B cell (primary cell): Measurements from ENCODE around the gene PEA15. TPM values are rescaled to one million over a fixed set of nuclear protein-coding genes. Genes with fewer than 3 reads are reported as not detected.

Source experiments
- ATAC-seq: fragments of 200-7000 bp; cut with Tn5 transposase; one replicate; pipeline ENCODE4 v1.10.0; 2021; ENCODE audit warnings: low read depth, mild to moderate bottlenecking, moderate number of reproducible peaks, moderate library complexity
- CTCF ChIA-PET: fragments of 350-600 bp; sonication (Branson Sonifier 250); formaldehyde crosslinking; loops from one replicate; lab custom pipeline; 2021; ENCODE audit warnings: antibody characterized with exemption, inconsistent platforms; lab: Charles Lee
- POLR2A ChIA-PET: fragments of 350-600 bp; sonication (Branson Sonifier 250); formaldehyde crosslinking; loops from one replicate; lab custom pipeline; 2021; ENCODE audit warnings: antibody characterized with exemption; lab: Charles Lee
- DNase-seq: peaks from one replicate; pipeline ENCODE4 v3.0.0; 2013
- H2AFZ ChIP-seq: 2 replicates; pipeline ENCODE4 v1.6.1; 2012; ENCODE audit warnings: mild to moderate bottlenecking, low read depth, low read length; ENCODE audit not compliant: insufficient read depth, poor library complexity, severe bottlenecking
- H3K27ac ChIP-seq, 2 donors: 1 replicate in 1 of 2; 2 replicates in 1 of 2; pipeline ENCODE4 v1.5.1; 2012 to 2013; ENCODE audit warnings: low read length in 2 of 2, mild to moderate bottlenecking in 2 of 2, moderate library complexity in 1 of 2
- H3K27me3 ChIP-seq, 4 experiments: fragments of 200-600 bp in 1 of 4; sonication (generic) in 1 of 4; replicated peaks in 1 of 4; 1 replicate in 2 of 4; 2 replicates in 2 of 4; pipeline versions ENCODE4 v1.6.1 to v1.7.0; 2013 to 2016; ENCODE audit warnings: low read length in 3 of 4, mild to moderate bottlenecking in 2 of 4, mixed read lengths in 1 of 4, moderate library complexity in 1 of 4; ENCODE audit not compliant: insufficient read depth in 4 of 4, control insufficient read depth in 3 of 4; ENCODE audit errors: control extremely low read depth in 1 of 4
- H3K36me3 ChIP-seq, 2 experiments: replicated peaks in 1 of 2; 1 replicate in 1 of 2; 2 replicates in 1 of 2; pipeline versions ENCODE4 v1.6.1 to v1.7.1; 2013; ENCODE audit warnings: low read length in 1 of 2; ENCODE audit not compliant: insufficient read depth in 2 of 2, control insufficient read depth in 1 of 2; ENCODE audit errors: control extremely low read depth in 1 of 2, extremely low read depth in 1 of 2
- H3K4me1 ChIP-seq, 2 donors: fragments of 200-600 bp in 1 of 2; sonication (generic) in 1 of 2; 1 replicate in 1 of 2; 2 replicates in 1 of 2; pipeline versions ENCODE4 v1.5.1 to v1.6.1; 2013 to 2017; ENCODE audit warnings: low read length in 2 of 2; ENCODE audit not compliant: control insufficient read depth in 2 of 2, insufficient read depth in 2 of 2
- H3K4me2 ChIP-seq: replicated peaks from 2 replicates; pipeline ENCODE3; 2012; ENCODE audit warnings: mild to moderate bottlenecking, low read depth, low read length; ENCODE audit not compliant: poor library complexity, severe bottlenecking
- H3K4me3 ChIP-seq, 5 experiments: fragments of 200-600 bp in 1 of 5; sonication (generic) in 1 of 5; 1 replicate in 3 of 5; 2 replicates in 2 of 5; pipeline versions ENCODE4 v1.5.1 to v1.7.0; 2011 to 2016; ENCODE audit warnings: low read length in 4 of 5, mild to moderate bottlenecking in 4 of 5, low read depth in 2 of 5, control low read depth in 1 of 5, moderate library complexity in 1 of 5; ENCODE audit not compliant: insufficient read depth in 1 of 5; ENCODE audit errors: control extremely low read depth in 1 of 5, extremely low read depth in 1 of 5
- H3K79me2 ChIP-seq: fragments of 200-600 bp; sonication (generic); one replicate; pipeline ENCODE4 v1.6.0; 2016; ENCODE audit warnings: low read length; ENCODE audit not compliant: control insufficient read depth, insufficient read depth
- H3K9ac ChIP-seq: fragments of 200-600 bp; sonication (generic); 2 replicates; pipeline ENCODE4 v1.6.1; 2017; ENCODE audit warnings: mild to moderate bottlenecking, low read length, moderate library complexity
- H3K9me3 ChIP-seq, 3 donors: one replicate each; pipeline versions ENCODE4 v1.6.1 to v1.7.1; 2013; ENCODE audit warnings: low read length in 2 of 3; ENCODE audit not compliant: control insufficient read depth in 2 of 3, insufficient read depth in 1 of 3; ENCODE audit errors: control extremely low read depth in 1 of 3
- H4K20me1 ChIP-seq: 2 replicates; pipeline ENCODE4 v1.6.0; 2012; ENCODE audit warnings: mild to moderate bottlenecking, low read length; ENCODE audit not compliant: insufficient read depth, control insufficient read depth, poor library complexity, severe bottlenecking
- H3K27ac Mint-ChIP-seq: one replicate; pipeline ENCODE4 v1.8.0; 2021; ENCODE audit warnings: mixed read lengths
- H3K27me3 Mint-ChIP-seq: one replicate; pipeline ENCODE4 v1.8.0; 2021; ENCODE audit warnings: mixed read lengths
- H3K4me1 Mint-ChIP-seq: one replicate; pipeline ENCODE4 v1.8.0; 2021; ENCODE audit warnings: mixed read lengths
- H3K4me3 Mint-ChIP-seq: one replicate; pipeline ENCODE4 v1.8.0; 2021; ENCODE audit warnings: mixed read lengths
- H3K9me3 Mint-ChIP-seq: one replicate; pipeline ENCODE4 v1.8.0; 2022; ENCODE audit warnings: mixed read lengths; ENCODE audit not compliant: insufficient read depth
- CTCF ChIP-seq: fragments of 200-600 bp; IDR thresholded peaks from one replicate; pipeline ENCODE4 v1.8.0; 2022; ENCODE audit warnings: antibody characterized with exemption, mild to moderate bottlenecking
- EZH2 ChIP-seq: IDR thresholded peaks from 2 replicates; pipeline ENCODE4 v1.6.1; 2012; ENCODE audit warnings: borderline replicate concordance, low read depth, mild to moderate bottlenecking, moderate library complexity, low read length; ENCODE audit not compliant: insufficient read depth, poor library complexity, severe bottlenecking
- WGBS: methylation state at CpG from one replicate; pipeline ENCODE4 v1.1.5; 2013; ENCODE audit warnings: missing lambda C conversion rate; ENCODE audit not compliant: insufficient coverage; 5-methylcytosine and 5-hydroxymethylcytosine counted together
- intact Hi-C: fragments of 100-400 bp; cut with micrococcal nuclease; formaldehyde crosslinking; loops from one replicate; pipeline ENCODE4 v1.10.0; 2022
- polyA plus RNA-seq: library from polyadenylated mRNA; depleted of rRNA; stranded (reverse); fragments of >200 nt; gene quantifications from 2 replicates; pipeline ENCODE4 v1.2.3, GENCODE V29; 2012
- total RNA-seq, 2 donors: library from RNA; stranded (reverse); fragments of 120-200 nt in 1 of 2; gene quantifications; 1 replicate in 1 of 2; 2 replicates in 1 of 2; pipeline versions ENCODE4 v1.2.3 to v1.2.4, GENCODE V29; 2013 to 2022

Gene PEA15
- total and polyA plus RNA-seq, 2 donors (not counting 1 experiment from before 2014, with no cell fraction given), result 81.7 to 91.4 TPM

- Histone ChIP-seq H3K79me2 (no peaks in the 10 kb centered on the region), H3K4me1 (peaks cover 9 to 22% of the 10 kb centered on the region in 2 donors), H3K4me2 (no peak overlapping the region), H3K9ac (no peak overlapping the region), H2AFZ (no peak overlapping the region), H3K9me3 (no peaks in the 10 kb centered on the region), H3K36me3 (no peaks in the 10 kb centered on the region), H4K20me1 (no peaks in the 10 kb centered on the region), H3K27ac (no peak overlapping the region), H3K4me3 (no peak overlapping the region), H3K27me3 (no peaks in the 10 kb centered on the region)
- H3K4me3 Mint-ChIP-seq, result no peak overlapping the region
- H3K27me3 Mint-ChIP-seq, result peaks cover 3% of the 10 kb centered on the region
- peaks cover 3% of the 10 kb centered on the region for H3K4me1 Mint-ChIP-seq
- H3K27ac Mint-ChIP-seq, result no peak overlapping the region
- no peak for DNase-seq
- CTCF ChIA-PET, result interaction anchor here (0.6 to 7.6 kb wide), 42 partner anchors 11 to 190 kb away, joined by 3 to 160 read pairs (median 4); partner anchors contain the start of genes DCAF8, IGSF8, PEA15 and PEX19
- no peak for ATAC-seq
- POLR2A ChIA-PET, result interaction anchor here (0.7 to 1.3 kb wide), 3 partner anchors 11 to 97 kb away, joined by 3 to 4 read pairs (median 3); partner anchors contain the start of gene PEA15
- intact Hi-C loops, result loop anchor here (1.0 kb wide), 6 partner anchors 10 to 182 kb away; no protein-coding TSS in a partner anchor
- no peaks in the 10 kb centered on the region for H3K9me3 Mint-ChIP-seq
- 94% methylated on average over 9 of the region's 9 CpGs for WGBS
- TF ChIP-seq CTCF (no peak), EZH2 (no peak)
Measured at GRCh38 chr1:160193832-160194736, 11.1 kb upstream of the PEA15 start.

- H3K36me3 ChIP-seq, result no peaks in the 10 kb centered on the region
- H2AFZ ChIP-seq, result peak overlapping the region; percentile 32
- 100% methylated on average over 1 of the region's 2 CpGs for WGBS
- CTCF ChIA-PET, result interaction anchor here (0.9 to 3.7 kb wide), 7 partner anchors 9 to 181 kb away, joined by 3 to 39 read pairs (median 9); no protein-coding TSS in a partner anchor
- Mint-ChIP-seq H3K27me3 (no peaks in the 10 kb centered on the region), H3K27ac (no peak overlapping the region), H3K9me3 (no peaks in the 10 kb centered on the region), H3K4me3 (no peak overlapping the region), H3K4me1 (peaks cover 3% of the 10 kb centered on the region)
- H4K20me1 ChIP-seq, result no peaks in the 10 kb centered on the region
- POLR2A ChIA-PET, result no interaction called here
- TF ChIP-seq CTCF (no peak), EZH2 (no peak)
- H3K4me3 ChIP-seq, result no peak overlapping the region
- H3K79me2 ChIP-seq, result no peaks in the 10 kb centered on the region
- no peaks in the 10 kb centered on the region for H3K9me3 ChIP-seq
- ATAC-seq (no peak), DNase-seq (no peak)
- H3K4me2 ChIP-seq, result no peak overlapping the region
- H3K27ac ChIP-seq, result no peak overlapping the region
- no peaks in the 10 kb centered on the region for H3K27me3 ChIP-seq
- H3K9ac ChIP-seq, result no peak overlapping the region
- H3K4me1 ChIP-seq, result peaks cover 9 to 22% of the 10 kb centered on the region in 2 donors
- intact Hi-C loops, result no loop called here
Measured at GRCh38 chr1:160194737-160195059, 10.5 kb upstream of the PEA15 start.
